ENCODE data around the gene KRTAP12-1.

Gene KRTAP12-1

GRCh38 chr21:44718093-44718492 lies 36.1 kb upstream of the KRTAP12-1 start:
- TF ChIP-seq TAF1 (IDR thresholded peaks at IDR 0.05; ENCODE audit: borderline replicate concordance, insufficient read depth, low read length) (no peak), POLR2AphosphoS5 (IDR thresholded peaks at IDR 0.05; ENCODE audit: low read depth, low read length) (no peak), FOXP2 (optimal IDR thresholded peaks at IDR 0.05; ENCODE audit: borderline replicate concordance, extremely low read depth, extremely low read length, insufficient read depth) (no peak), SIN3A (IDR thresholded peaks at IDR 0.05; ENCODE audit: borderline replicate concordance, insufficient read depth, low read length) (no peak), REST (IDR thresholded peaks at IDR 0.05; ENCODE audit: insufficient read depth in 1 of 2, low read depth in 2 of 2, low read length in 2 of 2) (no peak)

DNA sequence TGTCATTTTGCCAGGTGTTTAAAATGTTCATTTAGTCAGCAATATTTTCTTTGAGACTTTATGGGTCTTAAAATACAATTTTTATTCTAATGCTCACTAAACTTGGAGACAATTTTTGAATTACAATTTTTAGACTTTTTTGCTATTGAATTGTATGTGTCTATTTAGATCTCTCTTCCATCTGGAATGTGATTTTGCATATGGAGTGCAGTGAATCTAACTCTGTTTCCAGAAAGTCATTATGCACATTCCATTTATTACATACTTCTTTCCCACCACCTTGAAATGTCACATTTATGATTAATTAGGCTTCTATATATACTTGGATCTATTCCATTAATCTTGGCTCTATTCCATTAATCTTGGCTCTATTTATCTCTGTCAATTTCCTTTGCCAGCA lies 35.0 kb upstream of the KRTAP12-1 start:
- TF ChIP-seq SIN3A (IDR thresholded peaks at IDR 0.05; ENCODE audit: borderline replicate concordance, insufficient read depth, low read length) (no peak), FOXP2 (optimal IDR thresholded peaks at IDR 0.05; ENCODE audit: borderline replicate concordance, extremely low read depth, extremely low read length, insufficient read depth) (no peak), REST (IDR thresholded peaks at IDR 0.05; ENCODE audit: insufficient read depth in 1 of 2, low read depth in 2 of 2, low read length in 2 of 2) (no peak), TAF1 (IDR thresholded peaks at IDR 0.05; ENCODE audit: borderline replicate concordance, insufficient read depth, low read length) (no peak), POLR2AphosphoS5 (IDR thresholded peaks at IDR 0.05; ENCODE audit: low read depth, low read length) (no peak)

GRCh38 chr21:44714905-44715304 lies 32.9 kb upstream of the KRTAP12-1 start:
- TF ChIP-seq TAF1 (IDR thresholded peaks at IDR 0.05; ENCODE audit: borderline replicate concordance, insufficient read depth, low read length) (no peak), POLR2AphosphoS5 (IDR thresholded peaks at IDR 0.05; ENCODE audit: low read depth, low read length) (no peak), SIN3A (IDR thresholded peaks at IDR 0.05; ENCODE audit: borderline replicate concordance, insufficient read depth, low read length) (no peak), REST (IDR thresholded peaks at IDR 0.05; ENCODE audit: insufficient read depth in 1 of 2, low read depth in 2 of 2, low read length in 2 of 2) (no peak), FOXP2 (optimal IDR thresholded peaks at IDR 0.05; ENCODE audit: borderline replicate concordance, extremely low read depth, extremely low read length, insufficient read depth) (no peak)

DNA sequence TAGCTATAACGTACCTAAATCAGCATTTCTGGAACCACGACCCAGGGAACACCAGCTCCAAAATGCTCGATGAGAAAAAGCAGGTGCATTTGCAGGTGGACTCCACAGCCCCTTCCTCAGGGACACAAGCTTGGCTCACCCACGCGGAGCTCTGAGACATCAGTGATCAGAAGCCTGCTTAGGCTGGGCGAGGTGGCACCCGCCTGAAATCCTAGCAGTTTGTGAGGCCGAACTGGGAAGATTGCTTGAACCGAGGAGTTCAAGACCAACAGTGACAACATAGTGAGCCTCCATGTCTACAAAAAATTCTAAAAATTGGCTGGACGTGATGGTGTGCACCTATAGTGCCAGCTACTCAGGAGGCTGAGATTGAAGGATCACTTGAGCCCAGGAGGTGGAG lies 31.9 kb upstream of the KRTAP12-1 start:
- TF ChIP-seq FOXP2 (optimal IDR thresholded peaks at IDR 0.05; ENCODE audit: borderline replicate concordance, extremely low read depth, extremely low read length, insufficient read depth) (no peak), POLR2AphosphoS5 (IDR thresholded peaks at IDR 0.05; ENCODE audit: low read depth, low read length) (no peak)

- no peak for TF ChIP-seq REST (IDR thresholded peaks at IDR 0.05; ENCODE audit: insufficient read depth in 1 of 2, low read depth in 2 of 2, low read length in 2 of 2)
- no peak for TF ChIP-seq FOXP2 (optimal IDR thresholded peaks at IDR 0.05; ENCODE audit: borderline replicate concordance, extremely low read depth, extremely low read length, insufficient read depth)
- TF ChIP-seq POLR2AphosphoS5 (IDR thresholded peaks at IDR 0.05; ENCODE audit: low read depth, low read length): no peak
These were observed 31.2 kb upstream of the KRTAP12-1 start for GRCh38 chr21:44713130-44713529.

All from PFSK-1 (cell line).